ENCODE results near the gene KIF6.
"Not testable (repeated sequence)": the region's sequence is repeated elsewhere in the genome, so short reads cannot be mapped to it uniquely, and the experiment has no call there.

Gene KIF6

DNA sequence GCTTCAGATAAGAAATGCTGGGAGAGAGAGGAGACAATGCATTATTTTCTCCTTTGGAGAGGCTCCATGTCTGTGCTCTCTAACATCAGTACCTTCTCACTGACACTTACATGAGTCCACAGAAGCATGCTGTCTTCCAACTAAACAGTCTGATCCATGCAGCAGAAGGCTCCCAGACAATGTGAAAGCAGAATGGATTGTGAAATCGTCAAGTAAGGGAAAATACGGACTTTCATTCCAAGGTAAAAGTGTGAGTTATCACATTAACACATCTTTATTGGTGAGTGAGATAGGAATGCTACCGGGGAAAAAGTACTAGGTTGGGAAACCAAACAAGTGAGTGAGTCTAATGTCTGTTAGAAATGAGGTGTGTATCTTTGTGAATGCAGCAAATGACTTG, 235.1 kb downstream of the KIF6 start:
- TF ChIP-seq, protein P1, sequence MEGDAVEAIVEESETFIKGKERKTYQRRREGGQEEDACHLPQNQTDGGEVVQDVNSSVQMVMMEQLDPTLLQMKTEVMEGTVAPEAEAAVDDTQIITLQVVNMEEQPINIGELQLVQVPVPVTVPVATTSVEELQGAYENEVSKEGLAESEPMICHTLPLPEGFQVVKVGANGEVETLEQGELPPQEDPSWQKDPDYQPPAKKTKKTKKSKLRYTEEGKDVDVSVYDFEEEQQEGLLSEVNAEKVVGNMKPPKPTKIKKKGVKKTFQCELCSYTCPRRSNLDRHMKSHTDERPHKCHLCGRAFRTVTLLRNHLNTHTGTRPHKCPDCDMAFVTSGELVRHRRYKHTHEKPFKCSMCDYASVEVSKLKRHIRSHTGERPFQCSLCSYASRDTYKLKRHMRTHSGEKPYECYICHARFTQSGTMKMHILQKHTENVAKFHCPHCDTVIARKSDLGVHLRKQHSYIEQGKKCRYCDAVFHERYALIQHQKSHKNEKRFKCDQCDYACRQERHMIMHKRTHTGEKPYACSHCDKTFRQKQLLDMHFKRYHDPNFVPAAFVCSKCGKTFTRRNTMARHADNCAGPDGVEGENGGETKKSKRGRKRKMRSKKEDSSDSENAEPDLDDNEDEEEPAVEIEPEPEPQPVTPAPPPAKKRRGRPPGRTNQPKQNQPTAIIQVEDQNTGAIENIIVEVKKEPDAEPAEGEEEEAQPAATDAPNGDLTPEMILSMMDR (IDR thresholded peaks at IDR 0.05): no peak
- Histone ChIP-seq H2AFZ (no peak overlapping the region), H3K27me3 (ENCODE audit: control insufficient read depth, insufficient read depth, low read length) (no peaks in the 10 kb centered on the region), H3K9ac (no peak overlapping the region), H3K4me3 (ENCODE audit: low read depth, low read length) (no peak overlapping the region), H3K4me2 (ENCODE audit: low read length) (no peak overlapping the region), H3K27ac (no peak overlapping the region), H3K4me1 (no peaks in the 10 kb centered on the region), H3K36me3 (ENCODE audit: control insufficient read depth, insufficient read depth, low read length) (no peaks in the 10 kb centered on the region), H3K9me3 (ENCODE audit: control insufficient read depth, low read length) (no peaks in the 10 kb centered on the region), H3K79me2 (no peaks in the 10 kb centered on the region)

DNA sequence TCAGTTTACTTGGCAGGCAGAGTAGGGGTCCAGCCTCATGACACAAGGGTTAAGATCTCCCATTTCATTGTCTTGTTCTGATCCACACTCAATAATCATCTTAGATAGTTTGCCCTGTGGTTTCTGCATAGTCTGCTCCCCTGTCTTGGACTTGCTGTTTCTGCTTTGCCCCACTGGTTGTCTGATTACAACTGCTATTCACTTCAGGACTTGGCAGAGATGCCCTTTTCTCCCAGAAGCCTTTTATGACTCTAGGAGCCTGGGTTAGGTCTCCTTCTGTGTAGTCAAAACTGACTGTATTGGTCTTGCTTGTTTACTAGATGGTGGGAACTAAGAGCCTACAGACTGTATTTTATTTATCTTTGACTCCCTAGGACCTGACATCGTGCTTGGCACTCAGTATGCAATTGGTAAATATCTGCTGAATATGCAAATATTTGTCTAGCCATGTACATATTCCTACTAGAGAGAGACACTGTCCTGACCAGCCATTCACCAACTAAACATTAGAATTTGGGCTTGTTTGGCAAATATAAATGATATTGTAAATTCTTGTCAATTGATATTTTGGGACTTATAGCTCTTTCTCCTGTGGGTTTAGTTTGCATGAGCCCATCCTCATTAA, 236.8 kb downstream of the KIF6 start:
- Histone ChIP-seq H2AFZ (no peak overlapping the region), H3K27ac (no peak overlapping the region), H3K9me3 (ENCODE audit: control insufficient read depth, low read length) (no peaks in the 10 kb centered on the region), H3K79me2 (no peaks in the 10 kb centered on the region), H3K4me2 (ENCODE audit: low read length) (no peak overlapping the region), H3K27me3 (ENCODE audit: control insufficient read depth, insufficient read depth, low read length) (no peaks in the 10 kb centered on the region), H3K36me3 (ENCODE audit: control insufficient read depth, insufficient read depth, low read length) (no peaks in the 10 kb centered on the region), H3K9ac (no peak overlapping the region), H3K4me3 (ENCODE audit: low read depth, low read length) (no peak overlapping the region), H3K4me1 (no peaks in the 10 kb centered on the region)
- TF ChIP-seq, protein P1 (IDR thresholded peaks at IDR 0.05): no peak

DNA sequence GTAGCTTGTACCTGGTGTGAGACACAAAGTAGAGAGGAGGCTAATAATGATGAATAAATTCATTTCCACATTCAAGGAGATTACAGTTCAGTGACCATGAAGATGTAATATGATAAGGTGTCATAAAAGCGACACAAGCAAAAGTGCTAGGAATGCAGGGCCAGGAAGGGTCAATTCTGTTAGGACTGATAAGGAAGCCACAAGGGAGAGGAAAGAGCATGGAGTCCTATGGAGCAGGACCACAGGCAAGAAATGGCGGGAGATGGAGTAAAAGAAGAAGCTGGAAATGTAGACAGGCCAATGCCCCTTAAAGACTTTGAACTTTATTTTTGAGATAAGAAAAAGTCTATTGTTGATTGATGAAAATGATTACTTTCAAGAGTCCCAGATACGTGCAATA, 240.9 kb downstream of the KIF6 start:
- no peak overlapping the region for H3K27ac ChIP-seq
- H3K4me3 ChIP-seq (ENCODE audit: low read depth, low read length): no peak overlapping the region
- no peaks in the 10 kb centered on the region for H3K4me1 ChIP-seq
- no peak overlapping the region for H3K4me2 ChIP-seq (ENCODE audit: low read length)
- no peaks in the 10 kb centered on the region for H3K9me3 ChIP-seq (ENCODE audit: control insufficient read depth, low read length)
- no peak overlapping the region for H2AFZ ChIP-seq
- H3K36me3 ChIP-seq (ENCODE audit: control insufficient read depth, insufficient read depth, low read length): no peaks in the 10 kb centered on the region
- H3K27me3 ChIP-seq (ENCODE audit: control insufficient read depth, insufficient read depth, low read length): no peaks in the 10 kb centered on the region
- H3K9ac ChIP-seq: no peak overlapping the region
- TF ChIP-seq, protein P1 (IDR thresholded peaks at IDR 0.05): no peak
- H3K79me2 ChIP-seq: no peaks in the 10 kb centered on the region

DNA sequence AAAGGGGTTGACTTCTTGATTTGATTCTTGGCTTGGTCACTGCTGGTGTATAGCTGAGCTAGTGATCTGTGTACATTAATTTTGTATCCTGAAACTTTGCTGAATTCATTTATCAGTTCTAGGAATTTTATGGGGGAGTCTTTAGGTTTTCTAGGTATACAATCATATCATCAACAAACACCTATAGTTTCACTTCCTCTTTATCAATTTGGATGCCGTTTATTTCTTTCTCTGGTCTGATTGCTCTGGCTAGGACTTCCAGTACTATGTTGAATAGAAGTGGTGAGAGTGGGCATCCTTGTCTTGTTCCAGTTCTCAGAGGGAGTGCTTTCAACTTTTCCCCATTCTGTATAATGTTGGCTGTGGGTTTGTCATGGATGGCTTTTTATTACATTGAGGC, 245.4 kb downstream of the KIF6 start:
- not testable (repeated sequence) for H2AFZ ChIP-seq; H3K27me3 ChIP-seq (ENCODE audit: control insufficient read depth, insufficient read depth, low read length); H3K4me3 ChIP-seq (ENCODE audit: low read depth, low read length); H3K9ac ChIP-seq; H3K4me2 ChIP-seq (ENCODE audit: low read length); H3K4me1 ChIP-seq; H3K27ac ChIP-seq; H3K79me2 ChIP-seq; H3K9me3 ChIP-seq (ENCODE audit: control insufficient read depth, low read length); H3K36me3 ChIP-seq (ENCODE audit: control insufficient read depth, insufficient read depth, low read length)

DNA sequence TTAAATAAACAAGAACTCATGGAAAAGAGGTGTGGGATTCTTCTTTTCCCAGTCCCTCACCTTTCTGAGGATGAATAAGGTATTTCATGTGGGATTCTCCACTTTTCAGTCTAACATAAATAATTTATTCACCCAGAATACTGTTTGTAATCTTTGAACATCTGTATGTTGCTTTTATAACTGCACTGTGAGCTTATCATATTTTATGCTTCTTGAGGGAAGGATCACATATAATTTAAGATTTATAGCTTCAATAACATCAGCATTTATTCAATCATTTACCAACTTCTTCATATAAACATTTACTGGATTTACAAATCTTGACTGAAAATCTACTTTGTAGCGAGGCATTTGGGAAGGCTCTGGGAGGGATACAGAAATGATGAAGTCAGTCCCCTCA, 248.5 kb downstream of the KIF6 start:
- Histone ChIP-seq H3K4me3 (ENCODE audit: low read depth, low read length) (no peak overlapping the region), H3K27ac (no peak overlapping the region), H2AFZ (no peak overlapping the region), H3K9me3 (ENCODE audit: control insufficient read depth, low read length) (no peaks in the 10 kb centered on the region), H3K36me3 (ENCODE audit: control insufficient read depth, insufficient read depth, low read length) (no peaks in the 10 kb centered on the region), H3K27me3 (ENCODE audit: control insufficient read depth, insufficient read depth, low read length) (no peaks in the 10 kb centered on the region), H3K4me2 (ENCODE audit: low read length) (no peak overlapping the region), H3K9ac (no peak overlapping the region), H3K4me1 (no peaks in the 10 kb centered on the region), H3K79me2 (no peaks in the 10 kb centered on the region)
- TF ChIP-seq, protein P1 (IDR thresholded peaks at IDR 0.05): no peak
